Cortex of kidney (tissue), 1 donor: ENCODE data around the gene RRBP1.

Experiments used
- DNase-seq: peaks from one replicate; lab custom pipeline; 2025; lab: John Stamatoyannopoulos, UW

The RRBP1 gene

DNA sequence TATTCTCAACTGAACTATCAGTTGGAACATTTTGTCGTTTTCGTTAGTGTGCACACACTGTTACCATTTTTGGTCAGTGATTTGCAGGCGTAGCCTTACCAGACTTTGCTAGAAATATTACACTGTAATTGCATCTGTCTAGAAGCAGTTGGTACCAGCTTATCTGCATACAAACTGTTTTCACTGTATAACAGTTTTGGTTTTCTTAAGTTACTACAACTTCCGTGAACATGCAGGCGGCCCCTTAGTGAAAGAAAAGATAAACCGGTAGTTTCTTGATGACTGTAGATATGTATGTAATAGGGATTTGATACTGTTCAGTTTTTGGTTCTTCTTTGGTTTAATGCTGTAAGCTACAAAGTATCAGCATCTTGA, 110.9 kb downstream of the RRBP1 start:
- DNase-seq, result no peak

DNA sequence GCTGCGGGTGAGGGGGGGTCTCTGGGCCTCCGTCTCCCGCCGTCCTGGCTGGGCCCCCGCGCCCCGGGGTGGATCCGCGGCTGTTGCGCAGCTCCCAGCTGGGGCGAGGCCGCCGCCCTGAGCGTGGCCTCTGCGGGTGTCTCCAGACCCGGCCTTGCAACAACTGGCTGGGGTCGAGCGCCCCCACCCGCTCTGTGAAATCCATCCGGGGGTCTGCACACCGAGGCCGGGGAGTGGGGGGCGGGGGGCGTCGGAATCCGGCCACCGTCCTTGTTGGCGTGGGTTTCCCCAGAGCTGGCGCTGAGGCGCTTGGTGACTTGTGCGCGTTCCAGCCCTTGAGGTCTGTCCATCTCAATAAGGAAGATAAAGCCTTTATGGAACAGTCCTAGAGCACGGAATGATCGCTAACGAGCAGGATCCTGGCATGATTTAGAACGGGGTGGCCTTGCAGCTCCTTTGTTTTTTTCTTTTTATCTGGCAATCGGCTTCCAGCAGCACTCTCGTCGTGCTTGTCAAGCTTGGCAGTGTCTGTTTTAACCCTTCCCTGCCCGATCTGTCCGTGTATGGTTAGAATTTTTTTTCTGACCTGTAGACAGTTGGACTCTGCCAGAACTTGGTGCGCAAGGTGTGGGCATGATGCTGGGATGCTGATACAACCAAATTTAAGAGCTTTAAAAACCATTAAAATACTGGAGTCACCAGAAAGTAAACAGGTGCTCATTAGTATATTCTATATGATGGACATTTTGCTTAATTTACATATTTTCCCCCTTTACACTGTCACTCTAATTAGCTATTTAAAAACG, 111.5 kb downstream of the RRBP1 start:
- DNase-seq, result no peak

DNA sequence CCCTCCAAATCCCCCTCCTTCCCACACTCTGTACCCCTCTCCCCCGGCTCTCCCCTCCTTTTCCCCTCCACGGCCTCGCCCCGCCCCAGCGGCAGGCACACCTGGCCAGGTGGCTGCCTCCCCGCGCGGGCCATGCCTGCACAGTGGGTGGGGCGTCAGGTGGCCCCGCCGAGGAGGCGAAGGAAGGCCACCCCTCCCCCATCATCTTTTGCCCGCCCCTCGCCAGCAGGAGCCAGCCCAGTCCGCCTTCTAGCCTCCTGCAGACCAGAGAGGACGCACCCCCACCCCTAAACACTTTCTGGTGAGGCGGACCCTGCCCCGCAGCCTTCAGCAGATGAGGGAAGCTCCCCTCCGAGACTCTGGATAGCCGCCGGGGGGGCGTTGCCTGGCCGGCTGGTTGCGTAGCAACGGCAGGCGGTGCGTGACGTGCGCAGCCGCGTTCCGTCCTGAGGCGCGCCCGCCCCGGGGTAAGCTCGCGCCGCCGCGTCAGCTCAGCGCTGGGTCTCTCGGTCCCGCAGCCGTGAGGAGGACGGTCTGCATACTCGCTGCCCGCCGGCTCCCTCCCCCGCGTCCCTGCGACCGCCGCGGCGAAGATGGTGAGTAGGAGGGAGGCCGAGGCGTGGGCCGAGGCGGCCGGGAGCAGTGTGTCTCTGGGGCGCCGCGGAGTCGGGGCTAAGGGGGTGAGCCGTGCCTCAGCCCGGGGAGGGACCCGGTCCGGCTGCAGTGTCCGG, 112.3 kb downstream of the RRBP1 start, which contains the start of gene DSTN:
Gene DSTN (plus strand): TSS at position 460 of the 731 bp plus-strand sequence. CDS start 134 bp downstream, at position 594.
- peak; percentile 64 for DNase-seq

DNA sequence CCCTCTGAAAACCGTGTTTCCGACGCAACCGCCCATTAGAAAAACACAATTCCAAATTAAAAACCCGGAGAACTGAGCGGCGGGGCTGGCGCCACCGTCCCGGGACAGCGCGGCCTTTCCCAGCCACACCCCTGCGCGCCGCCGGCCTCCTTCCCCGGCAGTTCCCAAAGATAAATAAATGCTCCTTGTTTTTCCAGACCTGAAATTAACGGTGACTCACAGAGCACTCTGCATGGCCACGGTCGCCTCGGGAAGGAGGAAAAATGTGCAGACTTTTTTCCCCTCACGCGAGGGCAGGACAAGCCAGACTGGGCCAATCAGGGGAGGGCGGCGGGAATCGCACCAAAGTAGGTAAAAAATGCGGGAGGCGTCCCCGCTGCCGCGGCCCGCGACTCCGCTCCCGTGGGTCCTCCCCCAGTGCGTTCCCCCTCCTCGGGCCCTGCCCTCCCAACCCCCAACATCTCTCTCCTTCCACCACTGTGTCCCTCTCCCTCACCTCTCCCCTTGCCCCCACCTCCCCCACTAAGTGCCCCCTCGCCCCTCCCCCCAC, 113.0 kb downstream of the RRBP1 start:
- no peak for DNase-seq

DNA sequence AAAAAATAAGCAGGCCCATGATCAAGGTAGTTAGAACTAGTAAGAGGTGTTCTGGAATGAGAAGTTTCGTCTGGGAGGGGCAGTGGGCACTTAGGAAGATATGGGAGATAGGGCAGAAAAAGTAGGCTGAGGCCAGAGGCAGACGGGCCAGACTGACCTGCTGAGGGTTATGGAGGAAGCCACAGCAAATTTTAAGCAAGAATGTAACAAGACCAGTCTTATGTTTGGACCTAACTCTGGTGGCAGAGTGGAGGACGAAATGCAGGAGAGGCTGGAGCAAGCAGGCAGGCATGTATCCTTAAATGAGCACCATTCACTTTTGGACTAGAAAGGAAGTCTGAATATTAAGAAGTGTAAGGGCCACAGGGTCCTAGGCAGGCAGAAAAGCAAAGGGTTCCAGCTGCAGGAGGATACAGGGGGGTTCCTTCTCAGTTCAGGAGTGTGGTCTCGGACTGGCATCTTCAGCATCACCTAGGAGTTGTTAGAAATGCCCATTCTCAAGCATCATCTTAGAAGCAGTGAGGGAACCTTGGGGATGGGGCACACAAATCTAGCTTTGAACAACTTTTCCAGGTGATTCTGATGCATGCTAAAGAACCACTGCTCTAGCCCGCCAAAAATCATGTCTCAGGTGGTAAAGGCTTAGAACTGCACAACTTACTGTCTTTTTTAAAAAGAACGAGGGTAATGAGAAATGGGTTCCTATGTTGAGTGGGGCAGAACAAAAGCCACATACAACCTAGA, 113.8 kb downstream of the RRBP1 start:
- no peak for DNase-seq

DNA sequence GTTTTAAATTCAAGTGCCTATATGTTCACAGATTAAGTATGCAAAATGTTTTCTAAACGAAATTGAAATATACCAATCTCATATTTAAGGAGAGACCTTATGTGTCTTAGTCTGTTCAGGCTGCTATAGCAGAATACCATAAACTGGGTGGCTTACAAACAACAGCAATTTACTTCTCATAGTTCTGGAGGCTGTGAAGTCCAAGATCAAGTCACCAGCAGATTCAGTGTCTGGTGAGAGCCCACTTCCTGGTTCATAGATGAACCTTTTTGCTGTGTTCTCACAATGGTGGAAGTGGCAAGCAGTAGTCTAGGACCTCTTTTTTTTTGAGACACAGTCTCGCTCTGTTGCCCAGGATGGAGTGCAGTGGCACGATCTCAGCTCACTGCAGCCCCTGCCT, 115.7 kb downstream of the RRBP1 start:
- DNase-seq, result no peak

DNA sequence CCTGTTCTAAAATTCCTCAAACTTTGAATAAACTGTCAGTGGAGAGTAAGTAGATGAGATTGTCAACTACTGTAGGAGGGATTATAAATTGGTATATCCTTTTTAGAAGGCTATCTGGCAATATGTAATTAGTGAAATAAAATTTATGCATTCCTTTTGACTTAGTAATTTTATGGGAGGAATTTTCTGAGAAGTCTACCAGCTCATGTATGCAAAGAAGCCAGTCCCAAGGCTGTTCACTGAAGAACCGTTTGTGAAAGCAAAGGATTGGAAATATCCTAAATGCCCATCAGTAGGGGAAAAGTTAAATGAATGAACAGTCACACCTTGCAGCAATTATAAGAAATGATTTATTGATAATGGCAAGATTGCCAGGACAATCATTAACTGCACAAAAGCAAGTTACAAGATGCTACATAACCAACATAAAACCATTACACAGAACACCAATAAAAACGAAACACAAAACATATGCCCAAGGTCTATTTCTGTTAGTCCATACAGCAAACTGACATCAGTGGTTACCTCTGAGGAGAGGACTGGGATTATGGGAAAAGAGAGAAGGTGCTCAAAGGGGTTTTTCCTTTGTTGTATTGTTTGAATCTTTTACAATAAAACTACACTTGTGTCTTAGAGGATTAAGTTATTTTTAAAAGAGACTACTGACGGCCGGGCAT, 116.7 kb downstream of the RRBP1 start:
- DNase-seq, result no peak
